Ectodermal cell (in vitro differentiated cells): Measurements from ENCODE around the gene NFE2L1.

Experiments
- H3K27ac ChIP-seq: 2 replicates; pipeline ENCODE4 v1.7.0; 2013; ENCODE audit warnings: mild to moderate bottlenecking, low read depth, low read length; ENCODE audit not compliant: insufficient read depth, poor library complexity, severe bottlenecking
- H3K27me3 ChIP-seq: 2 replicates; pipeline ENCODE4 v1.7.0; 2013; ENCODE audit warnings: mild to moderate bottlenecking, low read length; ENCODE audit not compliant: insufficient read depth, control insufficient read depth, poor library complexity, severe bottlenecking
- H3K36me3 ChIP-seq: one replicate; pipeline ENCODE4 v1.7.0; 2013; ENCODE audit warnings: low read length; ENCODE audit not compliant: control insufficient read depth, insufficient read depth
- H3K4me1 ChIP-seq: one replicate; pipeline ENCODE4 v1.7.0; 2013; ENCODE audit warnings: low read length; ENCODE audit not compliant: control insufficient read depth, insufficient read depth
- H3K4me3 ChIP-seq: 2 replicates; pipeline ENCODE4 v1.7.0; 2013; ENCODE audit warnings: low read depth, low read length, control low read depth; ENCODE audit not compliant: insufficient read depth
- H3K9me3 ChIP-seq: 2 replicates; pipeline ENCODE4 v1.7.0; 2013; ENCODE audit warnings: mild to moderate bottlenecking, low read length, moderate library complexity; ENCODE audit not compliant: control insufficient read depth
- WGBS, 2 experiments: methylation state at CpG; one replicate each; pipeline ENCODE4 v1.1.7; 2013; ENCODE audit warnings: missing lambda C conversion rate in 2 of 2; 5-methylcytosine and 5-hydroxymethylcytosine counted together

The NFE2L1 gene

GRCh38 chr17:48055531-48056245, 7.5 kb downstream of the NFE2L1 start:
- Histone ChIP-seq H3K36me3 (peaks cover 33% of the 10 kb centered on the region), H3K4me1 (peaks cover 48% of the 10 kb centered on the region), H3K4me3 (peak overlapping the region; percentile 51), H3K27me3 (no peaks in the 10 kb centered on the region), H3K27ac (peak overlapping the region; percentile 19), H3K9me3 (no peaks in the 10 kb centered on the region)
- 24 to 33% methylated on average over 4 to 5 of the region's 5 CpGs for WGBS, 2 experiments

- H3K9me3 ChIP-seq: no peaks in the 10 kb centered on the region
- peaks cover 42% of the 10 kb centered on the region for H3K4me1 ChIP-seq
- H3K27ac ChIP-seq: peak overlapping the region; percentile 19
- no peaks in the 10 kb centered on the region for H3K27me3 ChIP-seq
- H3K4me3 ChIP-seq: no peak overlapping the region
- peaks cover 29% of the 10 kb centered on the region for H3K36me3 ChIP-seq
- 91 to 92% methylated on average over 10 of the region's 10 CpGs for WGBS, 2 experiments
Observed at GRCh38 chr17:48056246-48056745, 8.1 kb downstream of the NFE2L1 start.

DNA sequence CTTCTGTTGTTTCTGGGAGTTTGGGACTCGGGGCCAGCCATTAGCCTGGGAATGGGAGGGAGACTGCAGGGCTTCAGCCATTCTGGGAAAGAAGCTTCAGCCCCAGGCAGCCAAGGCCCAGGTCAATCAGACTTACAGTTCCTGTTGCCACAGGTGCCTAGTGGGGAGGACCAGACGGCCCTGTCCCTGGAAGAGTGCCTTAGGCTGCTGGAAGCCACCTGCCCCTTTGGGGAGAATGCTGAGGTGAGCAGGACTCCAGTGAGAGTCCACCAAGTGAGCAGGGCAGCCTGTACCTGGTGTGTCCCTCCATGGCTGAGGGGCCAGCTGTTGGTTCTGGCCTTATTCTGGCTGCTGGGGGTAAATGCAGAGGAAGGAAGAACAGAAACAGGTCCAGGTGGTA, 8.7 kb downstream of the NFE2L1 start:
- H3K27ac ChIP-seq: no peak overlapping the region
- H3K36me3 ChIP-seq: peaks cover 29% of the 10 kb centered on the region
- H3K27me3 ChIP-seq: no peaks in the 10 kb centered on the region
- H3K4me3 ChIP-seq: no peak overlapping the region
- no peaks in the 10 kb centered on the region for H3K9me3 ChIP-seq
- 95% methylated on average over 2 of the region's 2 CpGs for WGBS, 2 experiments
- H3K4me1 ChIP-seq: peaks cover 37% of the 10 kb centered on the region

DNA sequence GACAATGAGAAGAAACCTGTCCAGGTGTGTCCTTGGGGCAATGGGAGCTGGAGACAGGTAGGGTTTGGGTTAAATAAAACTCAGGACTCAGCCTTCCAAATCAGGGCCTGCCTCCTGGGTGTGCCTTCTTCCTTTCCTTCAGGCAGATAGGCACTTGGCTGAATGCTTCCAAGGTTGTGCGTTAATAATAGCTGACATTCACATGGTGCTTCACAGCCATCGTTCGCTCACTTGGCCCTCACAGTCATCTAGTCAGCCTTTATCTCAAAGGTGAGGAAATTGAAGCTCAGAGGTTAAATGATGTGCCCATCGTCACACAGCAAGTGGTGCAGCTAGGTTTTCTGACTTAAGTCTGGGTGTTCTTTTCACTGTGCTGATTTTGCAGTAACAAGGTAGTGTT, 9.5 kb downstream of the NFE2L1 start:
- Histone ChIP-seq H3K36me3 (peaks cover 29% of the 10 kb centered on the region), H3K4me1 (peaks cover 30% of the 10 kb centered on the region), H3K27me3 (no peaks in the 10 kb centered on the region), H3K4me3 (no peak overlapping the region), H3K9me3 (no peaks in the 10 kb centered on the region), H3K27ac (no peak overlapping the region)
- WGBS, 2 experiments: 86 to 88% methylated on average over 4 of the region's 4 CpGs

DNA sequence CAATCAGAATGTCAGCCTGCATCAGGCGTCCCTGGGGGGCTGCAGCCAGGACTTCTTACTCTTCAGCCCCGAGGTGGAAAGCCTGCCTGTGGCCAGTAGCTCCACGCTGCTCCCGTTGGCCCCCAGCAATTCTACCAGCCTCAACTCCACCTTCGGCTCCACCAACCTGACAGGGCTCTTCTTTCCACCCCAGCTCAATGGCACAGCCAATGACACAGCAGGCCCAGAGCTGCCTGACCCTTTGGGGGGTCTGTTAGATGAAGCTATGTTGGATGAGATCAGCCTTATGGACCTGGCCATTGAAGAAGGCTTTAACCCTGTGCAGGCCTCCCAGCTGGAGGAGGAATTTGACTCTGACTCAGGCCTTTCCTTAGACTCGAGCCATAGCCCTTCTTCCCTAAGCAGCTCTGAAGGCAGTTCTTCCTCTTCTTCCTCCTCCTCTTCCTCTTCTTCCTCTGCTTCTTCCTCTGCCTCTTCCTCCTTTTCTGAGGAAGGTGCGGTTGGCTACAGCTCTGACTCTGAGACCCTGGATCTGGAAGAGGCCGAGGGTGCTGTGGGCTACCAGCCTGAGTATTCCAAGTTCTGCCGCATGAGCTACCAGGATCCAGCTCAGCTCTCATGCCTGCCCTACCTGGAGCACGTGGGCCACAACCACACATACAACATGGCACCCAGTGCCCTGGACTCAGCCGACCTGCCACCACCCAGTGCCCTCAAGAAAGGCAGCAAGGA, 10.4 kb downstream of the NFE2L1 start:
- WGBS, 2 experiments: 94 to 95% methylated on average over 11 of the region's 11 CpGs

DNA sequence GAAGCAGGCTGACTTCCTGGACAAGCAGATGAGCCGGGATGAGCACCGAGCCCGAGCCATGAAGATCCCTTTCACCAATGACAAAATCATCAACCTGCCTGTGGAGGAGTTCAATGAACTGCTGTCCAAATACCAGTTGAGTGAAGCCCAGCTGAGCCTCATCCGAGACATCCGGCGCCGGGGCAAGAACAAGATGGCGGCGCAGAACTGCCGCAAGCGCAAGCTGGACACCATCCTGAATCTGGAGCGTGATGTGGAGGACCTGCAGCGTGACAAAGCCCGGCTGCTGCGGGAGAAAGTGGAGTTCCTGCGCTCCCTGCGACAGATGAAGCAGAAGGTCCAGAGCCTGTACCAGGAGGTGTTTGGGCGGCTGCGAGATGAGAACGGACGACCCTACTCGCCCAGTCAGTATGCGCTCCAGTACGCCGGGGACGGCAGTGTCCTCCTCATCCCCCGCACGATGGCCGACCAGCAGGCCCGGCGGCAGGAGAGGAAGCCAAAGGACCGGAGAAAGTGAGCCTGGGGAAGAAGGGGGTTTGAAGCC, 11.0 kb downstream of the NFE2L1 start:
- Histone ChIP-seq H3K4me1 (peaks cover 14% of the 10 kb centered on the region), H3K9me3 (no peaks in the 10 kb centered on the region), H3K27me3 (no peaks in the 10 kb centered on the region), H3K36me3 (peaks cover 34% of the 10 kb centered on the region), H3K4me3 (no peak overlapping the region), H3K27ac (no peak overlapping the region)
- WGBS, 2 experiments: 95 to 96% methylated on average over 32 of the region's 32 CpGs

More for the DNA sequence above, 10.4 kb downstream of the NFE2L1 start:
- Histone ChIP-seq H3K27ac (no peak overlapping the region), H3K4me1 (peaks cover 20% of the 10 kb centered on the region), H3K9me3 (no peaks in the 10 kb centered on the region), H3K27me3 (no peaks in the 10 kb centered on the region), H3K4me3 (no peak overlapping the region), H3K36me3 (peaks cover 34% of the 10 kb centered on the region)

- WGBS, 2 experiments: 89 to 91% methylated on average over 7 of the region's 7 CpGs
- Histone ChIP-seq H3K27me3 (no peaks in the 10 kb centered on the region), H3K36me3 (peaks cover 40% of the 10 kb centered on the region), H3K4me3 (no peak overlapping the region), H3K4me1 (peaks cover 7% of the 10 kb centered on the region), H3K9me3 (no peaks in the 10 kb centered on the region), H3K27ac (no peak overlapping the region)
Observed at GRCh38 chr17:48060249-48060648, 12.1 kb downstream of the NFE2L1 start.

- Histone ChIP-seq H3K4me1 (no peaks in the 10 kb centered on the region), H3K27ac (no peak overlapping the region), H3K4me3 (no peak overlapping the region), H3K27me3 (no peaks in the 10 kb centered on the region), H3K36me3 (peaks cover 39% of the 10 kb centered on the region), H3K9me3 (no peaks in the 10 kb centered on the region)
- 95 to 96% methylated on average over 7 of the region's 7 CpGs for WGBS, 2 experiments
Observed at GRCh38 chr17:48062273-48062672, 14.1 kb downstream of the NFE2L1 start.

DNA sequence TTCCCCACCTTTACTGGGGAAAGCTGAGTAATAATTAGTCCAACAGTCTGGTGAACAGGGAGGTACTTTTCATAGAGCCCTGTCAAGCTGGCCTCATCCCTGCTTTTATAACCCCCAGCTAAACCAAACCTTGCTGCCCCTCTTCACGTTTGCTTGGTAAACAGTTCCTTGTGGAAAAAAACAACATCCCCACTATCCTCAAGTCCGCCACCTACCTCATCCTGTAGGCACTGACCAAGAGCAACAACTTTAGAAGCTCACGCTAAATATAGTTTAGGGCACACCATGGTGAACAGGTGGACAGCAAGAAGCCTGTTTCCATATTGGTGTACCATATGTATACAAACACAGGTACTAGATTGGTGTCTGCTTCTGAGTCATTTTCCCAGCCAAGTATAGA, 16.5 kb downstream of the NFE2L1 start:
- Histone ChIP-seq H3K36me3 (peaks cover 28% of the 10 kb centered on the region), H3K27me3 (no peaks in the 10 kb centered on the region), H3K9me3 (no peaks in the 10 kb centered on the region), H3K4me3 (no peak overlapping the region), H3K4me1 (no peaks in the 10 kb centered on the region), H3K27ac (no peak overlapping the region)
- 86 to 89% methylated on average over 3 of the region's 3 CpGs for WGBS, 2 experiments

DNA sequence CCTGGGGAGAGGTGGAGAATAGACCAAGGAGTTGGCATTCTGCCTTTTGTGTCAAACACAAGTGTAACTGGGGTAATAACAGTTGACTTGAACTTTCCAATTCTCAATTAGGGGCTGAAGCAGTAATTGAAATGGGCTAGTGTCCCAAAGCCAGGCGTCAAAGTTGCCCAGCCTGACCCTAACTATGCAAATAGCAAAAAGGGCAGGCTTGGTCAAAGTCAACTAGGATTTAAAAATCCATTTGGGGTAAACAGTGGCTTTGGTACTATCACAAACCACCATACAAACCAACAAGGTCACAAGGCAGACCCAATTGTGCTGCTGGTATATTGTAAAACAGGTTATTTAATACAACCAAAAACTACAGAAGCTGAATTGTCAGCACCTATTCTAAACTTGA, 18.0 kb downstream of the NFE2L1 start:
- 80 to 93% methylated on average over 1 of the region's 1 CpG for WGBS, 2 experiments
- no peak overlapping the region for H3K4me3 ChIP-seq
- no peaks in the 10 kb centered on the region for H3K4me1 ChIP-seq
- H3K27me3 ChIP-seq: no peaks in the 10 kb centered on the region
- H3K36me3 ChIP-seq: peaks cover 40% of the 10 kb centered on the region
- no peaks in the 10 kb centered on the region for H3K9me3 ChIP-seq
- H3K27ac ChIP-seq: no peak overlapping the region
